Renal pelvis (tissue), 4 donors: ENCODE data around the gene RETSAT. TPM values are rescaled to one million over a fixed set of nuclear protein-coding genes. Genes with fewer than 3 reads are reported as not detected.
"Not testable (repeated sequence)": the region's sequence is repeated elsewhere in the genome, so short reads cannot be mapped to it uniquely, and the experiment has no call there.

Source experiments
- DNase-seq: peaks from one replicate; pipeline ENCODE4 v3.0.0-alpha.2; 2013
- polyA plus RNA-seq, 3 donors: library from polyadenylated mRNA; unstranded; fragments of 120-200 nt; gene quantifications; one replicate each; pipeline ENCODE4 v1.2.1, GENCODE V29; 2013; ENCODE audit not compliant: insufficient read length in 3 of 3

The RETSAT gene
- polyA plus RNA-seq, 3 donors = 24.4 to 31.4 (median 26.0) TPM

- no peak for DNase-seq
These were observed 14.1 kb downstream of the RETSAT start for GRCh38 chr2:85340034-85340892.

DNA sequence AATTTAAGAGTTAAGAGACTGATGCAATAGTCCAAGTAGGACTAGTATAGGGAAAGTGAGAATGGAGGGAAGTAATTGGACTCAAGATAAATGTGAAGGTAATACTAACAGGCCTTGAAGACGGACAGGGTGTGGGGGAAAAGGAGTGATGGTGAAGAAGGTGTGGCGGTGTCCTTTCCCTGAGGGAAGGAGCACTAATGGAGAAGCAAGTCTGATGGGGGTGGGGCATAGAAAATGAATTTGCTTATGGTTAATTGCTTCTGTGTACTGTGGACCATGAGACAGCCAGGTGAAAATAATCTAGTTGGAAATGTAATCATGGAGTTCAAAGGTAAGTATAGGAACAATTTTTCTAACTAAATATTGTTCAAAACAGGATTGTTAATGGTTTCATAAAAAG lies 19.4 kb downstream of the RETSAT start:
- no peak for DNase-seq

- DNase-seq = not testable (repeated sequence)
These were observed 20.5 kb downstream of the RETSAT start for GRCh38 chr2:85333877-85334276.

DNA sequence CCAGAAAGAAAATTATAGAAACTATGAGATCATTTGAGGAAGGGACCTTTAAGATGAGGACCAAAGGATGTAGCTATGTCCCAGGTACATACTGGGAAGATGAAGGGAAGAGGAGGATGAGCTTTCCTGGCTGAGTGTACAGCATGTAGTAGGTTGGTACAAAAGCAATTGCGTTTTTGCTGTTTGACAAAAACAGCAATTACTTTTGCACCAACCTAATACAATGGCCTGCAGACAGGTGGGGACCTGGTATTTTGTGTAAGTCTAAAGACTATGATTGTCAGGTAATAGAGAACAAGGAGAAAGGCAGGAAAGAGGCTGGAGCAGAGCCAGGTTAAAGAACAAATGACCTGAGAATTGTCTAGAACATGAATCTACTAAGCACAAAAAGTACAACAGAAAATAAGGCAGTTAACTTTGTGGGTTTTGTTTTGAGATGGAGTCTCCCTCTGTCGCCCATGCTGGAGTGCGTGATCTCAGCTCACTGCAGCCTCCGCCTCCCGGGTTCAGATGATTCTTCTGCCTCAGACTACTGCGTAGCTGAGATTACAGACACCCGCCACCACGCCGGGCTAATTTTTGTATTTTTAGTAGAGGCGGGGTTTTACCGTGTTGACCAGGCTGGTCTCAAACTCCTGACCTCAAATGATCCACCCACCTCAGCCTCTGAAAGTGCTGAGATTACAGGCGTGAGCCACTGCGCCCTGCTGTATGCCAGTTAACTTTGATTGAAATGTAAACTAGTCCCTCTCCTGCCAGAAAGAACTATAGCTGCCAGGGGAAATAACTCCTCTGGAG lies 23.3 kb downstream of the RETSAT start:
- DNase-seq = no peak

- not testable (repeated sequence) for DNase-seq
These were observed 24.6 kb downstream of the RETSAT start for GRCh38 chr2:85329701-85330100.

- no peak for DNase-seq
These were observed 25.1 kb downstream of the RETSAT start for GRCh38 chr2:85329181-85329651.

DNA sequence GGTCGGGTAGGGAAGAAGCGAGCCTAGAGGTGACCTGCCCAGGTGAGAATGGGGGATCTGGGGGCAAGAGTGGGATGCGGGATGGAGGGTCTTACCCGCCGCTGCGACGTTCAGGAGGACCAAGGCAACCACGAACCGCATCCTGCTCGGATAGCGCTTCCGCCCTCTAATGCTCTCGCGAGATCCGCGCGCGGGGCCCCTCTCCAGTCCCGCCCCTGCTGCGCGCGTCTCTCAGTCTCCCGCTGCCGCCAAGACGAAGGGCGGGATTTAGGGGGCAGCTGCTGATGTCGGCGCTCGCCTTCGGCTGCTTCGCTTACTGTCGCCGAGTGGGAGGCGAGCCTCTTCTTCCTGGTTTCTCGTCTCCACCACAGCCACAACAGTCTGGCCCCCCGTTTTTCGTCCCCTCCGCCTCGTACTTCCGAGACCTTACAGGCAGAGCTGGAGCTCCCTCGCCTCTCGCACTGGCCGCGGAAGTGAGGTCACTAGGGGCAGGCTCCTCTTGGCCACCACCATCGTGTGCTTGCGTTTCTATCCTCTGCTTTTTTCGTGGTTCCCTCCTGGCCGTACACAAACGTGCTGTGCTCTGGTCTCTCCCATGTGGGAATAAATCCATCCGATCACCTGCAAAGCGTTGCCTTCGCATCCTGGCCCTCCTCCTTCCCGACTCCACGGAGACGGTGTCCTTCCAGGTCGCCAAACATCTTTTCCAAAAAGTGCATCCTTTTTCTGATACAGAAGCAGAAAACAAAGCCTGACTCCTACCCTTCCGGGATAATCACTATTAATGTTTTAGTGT lies 26.3 kb downstream of the RETSAT start, which contains the start of gene TGOLN2:
Gene TGOLN2, minus strand, starts transcription at position 168 of the 796 bp plus-strand sequence. Its CDS starts 27 bp downstream, at position 141.
- DNase-seq = peak; percentile 94

DNA sequence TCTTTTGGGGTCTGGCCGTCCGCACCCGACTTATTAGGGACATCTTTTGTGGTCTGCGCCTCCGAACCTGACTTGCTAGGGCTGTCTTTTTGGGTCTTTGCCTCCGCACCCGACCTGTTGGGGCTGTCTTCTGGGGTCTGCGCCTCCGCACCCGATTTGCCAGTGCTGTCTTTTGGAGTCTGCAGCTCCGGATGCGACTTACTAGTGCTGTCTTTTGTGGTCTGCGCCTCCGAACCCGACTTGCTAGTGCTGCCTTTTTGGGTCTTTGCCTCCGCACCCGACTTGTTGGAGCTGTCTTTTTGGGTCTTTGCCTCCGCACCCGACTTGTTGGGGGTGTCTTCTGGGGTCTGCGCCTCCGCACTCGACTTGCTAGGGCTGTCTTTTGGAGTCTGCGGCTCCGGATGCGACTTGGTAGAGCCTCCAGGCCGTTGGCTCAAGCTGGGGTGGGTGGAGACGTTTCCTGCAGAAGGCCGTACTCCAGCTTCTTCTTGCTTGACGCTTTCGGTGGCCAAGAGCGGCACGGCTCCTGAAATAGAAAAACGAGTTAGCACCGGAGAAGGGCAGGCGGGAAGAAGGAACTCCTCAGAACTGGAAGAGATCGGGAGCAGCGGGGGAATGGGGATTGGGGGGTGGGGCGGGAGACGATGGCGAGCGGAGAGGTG lies 27.0 kb downstream of the RETSAT start:
- DNase-seq = no peak

- DNase-seq = no peak
These were observed 27.7 kb downstream of the RETSAT start for GRCh38 chr2:85326406-85327159.

DNA sequence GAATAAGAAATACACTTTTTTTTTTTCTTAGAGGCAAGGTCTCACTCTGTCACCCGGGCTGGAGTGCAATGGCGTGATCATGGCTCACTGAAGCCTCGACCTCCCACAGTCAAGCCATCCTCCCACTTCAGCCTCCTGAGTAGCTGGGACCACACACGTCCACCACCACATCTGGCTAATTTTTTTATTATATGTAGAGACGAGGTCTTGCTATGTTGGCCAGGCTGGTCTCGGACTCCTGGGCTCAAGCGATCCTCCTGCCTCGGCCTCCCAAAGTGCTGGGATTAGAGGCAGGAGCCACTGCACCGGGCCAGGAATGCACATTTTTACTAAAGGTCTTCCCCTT lies 28.9 kb downstream of the RETSAT start:
- DNase-seq = no peak

GRCh38 chr2:85324639-85325465 lies 29.5 kb downstream of the RETSAT start:
- DNase-seq = no peak

- DNase-seq = not testable (repeated sequence)
These were observed 30.4 kb downstream of the RETSAT start for GRCh38 chr2:85323988-85324367.

DNA sequence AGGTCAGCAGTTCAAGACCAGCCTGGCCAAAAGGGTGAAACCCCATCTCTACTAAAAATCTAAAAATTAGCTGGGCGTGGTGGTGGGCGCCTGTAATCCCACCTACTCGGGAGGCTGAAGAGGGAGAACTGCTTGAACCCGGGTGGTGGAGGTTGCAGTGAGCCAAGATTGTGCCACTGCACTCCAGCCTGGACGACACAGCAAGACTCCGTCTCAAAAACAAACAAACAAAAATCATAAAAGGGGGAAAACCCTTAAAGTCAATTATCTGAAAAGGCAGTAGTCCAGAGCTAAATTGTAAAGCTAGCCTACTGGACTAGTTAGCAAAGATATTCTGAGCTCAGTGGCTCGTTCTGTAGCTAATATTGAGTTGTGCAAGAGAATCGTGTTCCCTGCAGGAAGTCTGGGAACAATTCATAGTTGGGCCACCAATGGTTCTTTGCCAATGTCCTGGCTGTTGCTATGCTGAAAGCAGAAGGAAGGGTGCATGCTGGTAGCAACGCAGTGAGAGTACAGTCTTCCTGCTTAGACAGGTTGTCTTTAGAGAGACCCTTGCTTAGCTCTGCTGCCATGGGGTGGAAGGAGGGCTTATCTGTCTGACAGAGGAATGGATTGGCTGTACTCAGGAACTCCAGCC lies 30.9 kb downstream of the RETSAT start:
- no peak for DNase-seq

DNA sequence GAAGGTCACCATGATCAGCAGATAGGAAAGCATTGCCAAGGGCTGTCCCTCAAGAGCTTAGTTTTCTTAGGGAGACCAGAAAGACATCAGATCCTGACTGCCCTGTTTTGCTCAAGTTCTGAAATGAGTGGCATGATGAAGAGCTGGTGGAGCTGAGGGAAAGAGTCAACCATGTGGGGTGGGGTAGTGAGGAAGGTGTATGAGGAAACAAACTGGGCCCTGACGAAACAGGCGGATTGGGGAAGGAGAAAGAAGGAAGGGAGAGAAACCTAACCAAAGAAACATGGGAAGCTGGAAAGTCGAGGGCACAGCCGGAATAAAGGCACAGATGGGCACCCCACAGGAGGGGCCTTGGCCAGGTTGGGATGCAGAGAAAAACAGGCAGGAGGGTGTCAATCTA lies 34.5 kb downstream of the RETSAT start:
- DNase-seq = no peak

GRCh38 chr2:85318222-85319074 lies 35.9 kb downstream of the RETSAT start:
- peak; percentile 74 for DNase-seq

GRCh38 chr2:85315921-85316320 lies 38.4 kb downstream of the RETSAT start:
- DNase-seq = not testable (repeated sequence)

DNA sequence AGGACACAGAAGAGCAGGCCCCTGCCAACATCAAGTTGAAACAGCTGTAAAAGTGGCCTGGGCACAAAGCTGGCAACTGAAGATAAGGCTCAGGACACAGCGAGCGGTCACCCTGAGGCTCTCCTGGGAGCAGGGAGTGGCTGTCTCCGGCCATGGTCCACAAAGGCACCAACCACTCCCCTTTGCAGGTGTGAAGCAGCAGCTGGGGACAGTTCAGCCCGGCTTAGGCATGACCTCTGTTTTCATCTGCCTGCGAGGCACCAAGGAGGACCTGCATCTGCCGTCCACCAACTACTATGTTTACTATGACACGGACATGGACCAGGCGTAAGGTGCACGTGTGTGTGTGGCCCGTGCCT lies 39.5 kb downstream of the RETSAT start:
- DNase-seq = no peak

- DNase-seq = no peak
These were observed 41.9 kb downstream of the RETSAT start for GRCh38 chr2:85312404-85312803.
